ENCODE measurements around the gene SCLT1. TPM values are rescaled to one million over a fixed set of nuclear protein-coding genes. Genes with fewer than 3 reads are reported as not detected.

Gene SCLT1
- total RNA-seq, 1 experiment from 2014 or later = 15.9 TPM

DNA sequence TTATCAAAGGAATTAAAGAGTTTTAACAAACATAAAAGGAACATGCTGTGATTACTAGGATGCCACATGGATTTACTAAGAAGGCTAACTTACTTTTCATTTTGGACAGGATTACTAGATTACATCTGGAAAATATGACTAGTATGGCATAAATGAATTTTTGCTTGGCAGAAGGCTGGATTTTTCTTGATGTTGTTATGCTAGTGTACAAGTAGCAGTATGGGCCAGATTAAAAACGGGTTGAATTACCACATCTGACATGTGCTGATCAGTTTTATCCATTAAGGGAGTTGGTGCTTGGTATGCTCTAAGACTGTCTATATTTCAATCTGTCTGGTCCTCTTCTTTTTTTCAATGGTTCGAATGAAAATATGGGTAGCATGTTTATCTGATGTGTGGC, 213.4 kb downstream of the SCLT1 start:
- no peak overlapping the region for H2AFZ ChIP-seq
- H3K9me3 ChIP-seq (ENCODE audit: insufficient read depth, low read depth) = no peaks in the 10 kb centered on the region
- no peaks in the 10 kb centered on the region for H3K79me2 ChIP-seq (ENCODE audit: low read depth)
- H3K36me3 ChIP-seq (ENCODE audit: low read depth) = no peaks in the 10 kb centered on the region
- BruUV-seq (replicated peaks) = no TSS peak
- no peak overlapping the region for H3K4me2 ChIP-seq
- no peak for TF ChIP-seq CTCF (conservative IDR thresholded peaks at IDR 0.05)
- TF ChIP-seq EZH2 (IDR thresholded peaks at IDR 0.05; ENCODE audit: low read depth) = no peak
- H4K20me1 ChIP-seq (ENCODE audit: insufficient read depth) = no peaks in the 10 kb centered on the region
- POLR2A ChIA-PET (ENCODE audit: unreplicated experiment) = no interaction called here
- intact Hi-C loops (cut with micrococcal nuclease; ENCODE audit: unreplicated experiment) = no loop called here
- H3K4me1 ChIP-seq (replicated peaks; ENCODE audit: insufficient read depth) = no peaks in the 10 kb centered on the region
- no peak overlapping the region for H3K4me3 ChIP-seq
- DNase-seq = no peak
- no peaks in the 10 kb centered on the region for H3K9me2 ChIP-seq (ENCODE audit: insufficient read depth)
- no peaks in the 10 kb centered on the region for H3F3A ChIP-seq (ENCODE audit: insufficient read depth, low read depth)
- CTCF ChIA-PET = no interaction called here
- H3K27me3 ChIP-seq (ENCODE audit: insufficient read depth, low read depth) = no peaks in the 10 kb centered on the region
- H3K27ac ChIP-seq = no peak overlapping the region

GRCh38 chr4:128879283-128879682, 214.1 kb downstream of the SCLT1 start:
- no peaks in the 10 kb centered on the region for H4K20me1 ChIP-seq (ENCODE audit: insufficient read depth)
- no peaks in the 10 kb centered on the region for H3F3A ChIP-seq (ENCODE audit: insufficient read depth, low read depth)
- no peak for DNase-seq
- ChIA-PET CTCF (no interaction called here), POLR2A (ENCODE audit: unreplicated experiment) (no interaction called here)
- no peak for TF ChIP-seq EZH2 (IDR thresholded peaks at IDR 0.05; ENCODE audit: low read depth)
- TF ChIP-seq CTCF (conservative IDR thresholded peaks at IDR 0.05) = no peak
- H3K36me3 ChIP-seq (ENCODE audit: low read depth) = no peaks in the 10 kb centered on the region
- H3K4me1 ChIP-seq (replicated peaks; ENCODE audit: insufficient read depth) = no peaks in the 10 kb centered on the region
- H3K27ac ChIP-seq = no peak overlapping the region
- BruUV-seq (replicated peaks) = no TSS peak
- H3K27me3 ChIP-seq (ENCODE audit: insufficient read depth, low read depth) = no peaks in the 10 kb centered on the region
- H3K4me2 ChIP-seq = no peak overlapping the region
- intact Hi-C loops (cut with micrococcal nuclease; ENCODE audit: unreplicated experiment) = no loop called here
- H3K9me3 ChIP-seq (ENCODE audit: insufficient read depth, low read depth) = no peaks in the 10 kb centered on the region
- H3K9me2 ChIP-seq (ENCODE audit: insufficient read depth) = no peaks in the 10 kb centered on the region
- H3K4me3 ChIP-seq = no peak overlapping the region
- no peak overlapping the region for H2AFZ ChIP-seq
- no peaks in the 10 kb centered on the region for H3K79me2 ChIP-seq (ENCODE audit: low read depth)

DNA sequence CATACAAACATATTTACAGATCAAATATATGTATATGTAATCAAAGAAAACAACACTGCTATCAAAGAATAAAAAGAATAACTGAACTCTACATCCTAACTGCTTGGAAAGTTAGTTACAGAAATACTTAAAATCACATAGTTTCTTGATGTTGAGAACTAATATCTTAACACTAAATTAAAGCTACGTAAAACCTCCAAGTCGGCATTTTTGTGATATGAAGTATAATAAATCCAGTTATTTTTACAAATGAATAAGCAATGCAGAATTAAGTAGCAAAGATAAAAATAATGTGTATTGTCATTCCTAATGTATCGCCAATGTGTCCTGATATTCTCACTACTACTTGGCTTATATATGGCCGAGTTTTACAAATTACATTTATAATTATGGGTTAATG, 215.4 kb downstream of the SCLT1 start:
- BruUV-seq (replicated peaks) = no TSS peak
- no peak overlapping the region for H3K4me2 ChIP-seq

More for the DNA sequence above, 215.4 kb downstream of the SCLT1 start:
- no peak overlapping the region for H3K27ac ChIP-seq
- no peaks in the 10 kb centered on the region for H3K9me2 ChIP-seq (ENCODE audit: insufficient read depth)
- no peaks in the 10 kb centered on the region for H3K4me1 ChIP-seq (replicated peaks; ENCODE audit: insufficient read depth)
- POLR2A ChIA-PET (ENCODE audit: unreplicated experiment) = no interaction called here
- no peak overlapping the region for H2AFZ ChIP-seq
- TF ChIP-seq EZH2 (IDR thresholded peaks at IDR 0.05; ENCODE audit: low read depth) = no peak
- no peak for TF ChIP-seq CTCF (conservative IDR thresholded peaks at IDR 0.05)
- no peak overlapping the region for H3K4me3 ChIP-seq
- H3K36me3 ChIP-seq (ENCODE audit: low read depth) = no peaks in the 10 kb centered on the region
- H4K20me1 ChIP-seq (ENCODE audit: insufficient read depth) = no peaks in the 10 kb centered on the region
- H3K9me3 ChIP-seq (ENCODE audit: insufficient read depth, low read depth) = no peaks in the 10 kb centered on the region
- no peaks in the 10 kb centered on the region for H3K27me3 ChIP-seq (ENCODE audit: insufficient read depth, low read depth)
- H3F3A ChIP-seq (ENCODE audit: insufficient read depth, low read depth) = no peaks in the 10 kb centered on the region
- H3K79me2 ChIP-seq (ENCODE audit: low read depth) = no peaks in the 10 kb centered on the region
- DNase-seq = no peak
- CTCF ChIA-PET = no interaction called here
- intact Hi-C loops (cut with micrococcal nuclease; ENCODE audit: unreplicated experiment) = no loop called here

Measured in PC-9 (cell line).